Body of pancreas (tissue), 4 donors: ENCODE results near the gene REPIN1.

Experiments
- CTCF ChIP-seq, 7 experiments: fragments of 450-650 bp in 4 of 7; fragments of 200-600 bp in 3 of 7; sonication (generic) in 3 of 7; IDR thresholded peaks; one replicate each; pipeline ENCODE4 v1.5.1; 2016 to 2019; ENCODE audit warnings: antibody characterized with exemption in 7 of 7
- POLR2A ChIP-seq, 3 donors: fragments of 450-650 bp; IDR thresholded peaks; one replicate each; pipeline ENCODE4 v1.6.1; 2016; ENCODE audit warnings: antibody characterized with exemption in 3 of 3, mild to moderate bottlenecking in 2 of 3

- TF ChIP-seq CTCF (IDR thresholded peaks at IDR 0.05) (peak in 2 of 7 experiments; percentile 13 to 15), POLR2A (IDR thresholded peaks at IDR 0.05) (peak in 2 of 3 donors; percentile 16 to 29)
These were observed 28.4 kb upstream of the REPIN1 start for GRCh38 chr7:150340024-150340749.
